Measurements from ENCODE around the gene WIZ.
"Not testable (repeated sequence)": the region's sequence is repeated elsewhere in the genome, so short reads cannot be mapped to it uniquely, and the experiment has no call there.

Gene WIZ

DNA sequence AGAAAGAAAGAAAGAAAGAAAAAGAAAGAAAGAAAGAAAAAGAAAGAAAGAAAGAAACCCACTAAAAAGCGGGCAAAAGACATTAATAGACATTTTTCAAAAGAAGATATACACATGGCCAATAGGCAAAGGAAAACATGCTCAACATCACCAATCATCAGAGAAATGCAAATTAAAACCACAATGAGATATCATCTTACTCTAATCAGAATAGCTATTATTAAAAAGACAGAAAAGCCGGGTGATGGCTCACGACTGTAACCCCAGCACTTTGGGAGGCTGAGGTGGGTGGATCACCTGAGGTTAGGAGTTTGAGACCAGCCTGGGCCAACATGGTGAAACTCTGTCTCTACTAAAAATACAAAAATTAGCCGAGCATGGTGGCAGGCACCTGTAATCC lies 24.1 kb upstream of the WIZ start:
- H3K27ac Mint-ChIP-seq; H3K9me3 Mint-ChIP-seq; H3K27me3 Mint-ChIP-seq; H3K4me3 Mint-ChIP-seq; H3K36me3 Mint-ChIP-seq (ENCODE audit: low read depth): not testable (repeated sequence)
- H3K4me1 Mint-ChIP-seq (ENCODE audit: low read depth), result peaks cover 26% of the 10 kb centered on the region
- DNase-seq, result peak; percentile 18

DNA sequence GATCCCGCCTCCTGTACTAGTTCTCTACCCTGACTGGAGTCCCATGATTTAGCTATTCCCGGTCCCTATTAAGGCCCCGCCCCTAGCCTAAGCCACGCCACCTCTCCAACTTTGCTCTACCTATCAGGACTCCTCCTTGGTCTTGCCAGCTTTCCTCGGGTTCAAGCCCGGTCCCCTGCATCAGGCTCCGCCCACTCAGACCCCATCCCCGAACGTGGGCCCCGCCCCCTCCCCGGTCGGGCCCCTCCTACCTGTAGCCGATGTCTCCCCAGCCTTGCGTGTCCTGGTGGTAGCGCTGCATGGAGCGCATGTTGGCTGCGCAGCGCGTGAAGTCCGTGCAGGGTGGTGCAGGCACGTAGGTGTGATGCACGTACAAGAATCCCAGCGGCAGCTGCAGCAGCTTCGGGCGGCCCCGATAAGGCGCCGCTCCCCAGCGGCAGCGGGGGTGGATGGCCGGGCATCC lies 21.9 kb upstream of the WIZ start:
- H3K4me3 Mint-ChIP-seq, result no peak overlapping the region
- peak; percentile 23 for DNase-seq
- H3K36me3 Mint-ChIP-seq (ENCODE audit: low read depth), result peaks cover 4% of the 10 kb centered on the region
- no peaks in the 10 kb centered on the region for H3K9me3 Mint-ChIP-seq
- H3K27ac Mint-ChIP-seq, result no peak overlapping the region
- H3K4me1 Mint-ChIP-seq (ENCODE audit: low read depth), result peaks cover 46% of the 10 kb centered on the region
- no peaks in the 10 kb centered on the region for H3K27me3 Mint-ChIP-seq

DNA sequence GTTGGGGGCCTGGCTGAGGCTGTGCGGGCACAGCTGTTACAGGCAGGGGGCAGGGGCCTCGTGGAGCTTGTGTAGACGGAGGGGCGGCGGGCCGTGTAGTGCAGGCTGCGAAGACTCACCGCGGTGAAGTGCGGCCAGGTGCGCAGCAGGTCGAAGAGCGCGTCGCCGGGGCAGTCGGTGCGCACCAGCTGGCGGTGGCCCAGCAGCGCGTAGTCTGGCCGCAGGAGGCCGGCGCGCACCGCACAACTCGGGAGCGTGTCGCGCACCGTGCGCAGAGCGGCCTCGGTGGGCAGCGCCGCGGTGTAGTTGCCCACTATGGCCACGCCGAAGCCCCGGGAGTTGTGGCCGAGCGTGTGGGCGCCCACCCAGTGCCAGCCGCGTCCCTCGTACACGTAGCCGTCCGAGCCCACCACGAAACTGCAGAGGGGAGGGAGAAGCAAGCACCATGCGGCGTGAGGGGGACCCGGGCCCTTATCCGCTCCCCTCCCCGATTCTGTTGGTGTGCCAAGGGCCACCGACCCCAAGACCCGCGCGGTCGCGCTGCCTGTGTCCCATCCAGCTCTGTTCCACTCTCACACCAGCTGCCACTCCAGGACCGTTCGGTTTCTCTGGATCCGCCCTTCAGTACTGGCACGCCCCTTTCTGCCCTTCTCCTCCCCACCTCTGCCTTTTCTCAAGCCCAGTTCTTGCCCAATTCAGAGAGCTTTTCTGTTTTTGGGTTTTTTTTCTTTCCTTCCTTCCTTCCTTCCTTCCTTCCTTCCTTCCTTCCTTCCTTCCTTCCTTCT lies 19.9 kb upstream of the WIZ start:
- H3K9me3 Mint-ChIP-seq, result no peaks in the 10 kb centered on the region
- peak overlapping the region; percentile 73 for H3K4me3 Mint-ChIP-seq
- peak; percentile 51 for DNase-seq
- H3K36me3 Mint-ChIP-seq (ENCODE audit: low read depth), result peaks cover 5% of the 10 kb centered on the region
- H3K4me1 Mint-ChIP-seq (ENCODE audit: low read depth), result peaks cover 54% of the 10 kb centered on the region
- peak overlapping the region; percentile 26 for H3K27ac Mint-ChIP-seq
- no peaks in the 10 kb centered on the region for H3K27me3 Mint-ChIP-seq

DNA sequence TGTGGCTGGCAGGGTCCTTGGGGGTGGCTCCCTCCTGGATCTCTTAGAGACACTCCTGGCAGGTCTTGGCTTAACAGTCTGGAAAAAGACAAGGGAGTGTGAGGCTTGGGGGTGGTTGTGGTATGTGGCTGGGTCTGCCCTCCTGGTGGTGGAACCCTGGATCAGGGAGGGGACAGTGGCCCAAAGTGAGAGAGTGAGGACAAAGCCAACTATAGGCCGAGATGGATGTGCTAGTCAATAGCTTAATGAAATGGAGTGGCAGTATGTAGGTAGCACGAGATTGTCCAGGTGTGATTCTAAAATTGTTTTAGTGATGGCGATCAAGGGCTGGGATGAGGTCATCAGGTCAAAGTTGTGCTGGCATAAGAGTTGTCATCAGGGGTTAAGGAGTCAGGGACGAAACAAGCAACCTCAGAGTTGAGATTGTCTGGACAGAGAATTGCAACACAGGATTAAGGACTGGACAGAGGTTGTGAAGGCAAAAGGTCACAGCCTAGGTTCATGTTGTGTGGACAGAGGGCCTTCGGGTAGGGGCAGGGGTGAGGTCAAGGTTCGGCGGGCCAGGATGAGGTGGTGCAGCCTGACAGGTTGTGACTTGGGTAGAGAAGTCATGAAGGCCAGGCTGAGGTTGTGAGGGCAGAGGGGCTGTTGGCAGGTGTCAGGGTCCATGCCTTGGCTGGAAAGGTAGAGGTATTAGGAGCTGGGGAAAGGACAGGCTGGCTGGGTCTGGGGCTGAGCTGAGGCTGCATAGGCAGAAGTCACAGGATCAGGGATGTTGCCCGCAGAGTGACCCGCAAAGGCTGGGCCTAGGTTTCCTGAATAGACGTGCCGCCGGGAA lies 19.1 kb upstream of the WIZ start:
- Mint-ChIP-seq H3K4me3 (peak overlapping the region; percentile 73), H3K4me1 (ENCODE audit: low read depth) (peaks cover 57% of the 10 kb centered on the region), H3K9me3 (no peaks in the 10 kb centered on the region), H3K27ac (peak overlapping the region; percentile 68), H3K36me3 (ENCODE audit: low read depth) (peaks cover 10% of the 10 kb centered on the region), H3K27me3 (no peaks in the 10 kb centered on the region)
- no peak for DNase-seq

DNA sequence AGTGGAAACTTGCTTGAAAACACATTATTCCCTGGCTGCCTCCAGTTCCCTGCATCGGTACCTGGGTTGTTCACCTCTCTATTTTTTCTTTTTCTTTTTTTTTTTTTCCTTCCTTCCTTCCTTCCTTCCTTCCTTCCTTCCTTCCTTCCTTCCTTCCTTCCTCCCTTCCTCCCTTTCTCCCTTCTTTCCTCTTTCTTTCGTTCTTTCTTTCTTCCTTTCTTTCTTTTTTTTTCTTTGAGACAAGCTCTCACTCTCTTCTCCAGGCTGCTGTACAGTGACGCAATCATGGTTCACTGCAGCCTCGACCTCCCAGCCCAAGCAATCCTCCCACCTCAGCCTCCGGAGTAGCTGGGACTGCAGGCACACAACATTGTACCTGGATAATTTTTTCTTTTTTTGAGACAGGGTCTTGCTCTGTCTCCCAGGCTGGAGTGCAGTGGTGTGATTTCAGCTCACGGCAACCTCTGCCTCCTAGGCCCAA lies 18.0 kb upstream of the WIZ start:
- peaks cover 56% of the 10 kb centered on the region for H3K4me1 Mint-ChIP-seq (ENCODE audit: low read depth)
- no peak for DNase-seq

DNA sequence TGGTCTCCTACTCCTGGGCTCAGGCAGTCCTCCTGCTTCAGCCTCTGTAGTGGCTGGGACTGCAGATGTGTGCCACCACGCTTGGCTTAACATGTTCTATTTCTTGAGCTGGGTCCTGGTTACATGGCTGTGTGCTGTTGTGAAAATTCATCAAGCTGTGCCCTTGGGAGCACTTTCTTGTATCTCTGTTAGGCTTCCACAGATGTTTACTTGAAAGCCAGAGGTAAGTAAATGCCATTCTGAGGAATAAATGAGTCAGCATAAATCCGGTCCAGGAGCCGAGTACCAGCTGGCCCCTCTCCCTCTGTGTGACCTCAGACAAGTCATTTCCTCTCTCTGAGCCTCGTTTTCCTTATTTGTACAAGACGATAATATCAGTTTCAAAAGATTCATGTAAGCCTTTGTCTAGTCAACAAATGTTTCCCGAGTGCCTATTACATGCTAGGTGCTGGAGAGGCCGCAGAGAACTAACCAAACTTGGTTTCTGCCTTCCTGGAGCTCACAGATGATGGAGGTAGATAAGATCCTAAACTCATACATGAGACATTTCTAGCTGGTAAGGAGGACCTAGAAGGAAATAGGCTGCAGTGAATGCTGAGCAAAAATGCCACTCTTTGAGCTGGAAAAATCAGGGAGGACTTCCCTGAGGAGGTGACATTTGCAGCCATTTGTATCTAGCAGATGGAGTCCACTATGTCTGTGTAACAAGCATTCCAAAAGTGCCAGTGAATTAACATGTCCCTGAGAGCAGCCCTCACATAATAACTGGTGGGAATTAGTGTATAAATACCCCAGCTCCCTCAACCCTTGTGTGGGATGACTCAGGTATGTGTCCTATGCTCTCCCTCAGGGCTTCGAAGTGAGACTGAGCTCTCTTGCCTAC lies 17.3 kb upstream of the WIZ start:
- peak; percentile 64 for DNase-seq
- H3K4me1 Mint-ChIP-seq (ENCODE audit: low read depth), result peaks cover 59% of the 10 kb centered on the region
- H3K9me3 Mint-ChIP-seq, result no peaks in the 10 kb centered on the region
- H3K36me3 Mint-ChIP-seq (ENCODE audit: low read depth), result peaks cover 25% of the 10 kb centered on the region
- H3K4me3 Mint-ChIP-seq, result peak overlapping the region; percentile 53
- peak overlapping the region; percentile 95 for H3K27ac Mint-ChIP-seq
- no peaks in the 10 kb centered on the region for H3K27me3 Mint-ChIP-seq

More for the DNA sequence above, 18.0 kb upstream of the WIZ start:
- H3K9me3 Mint-ChIP-seq, result no peaks in the 10 kb centered on the region
- H3K4me3 Mint-ChIP-seq, result peak overlapping the region; percentile 18
- H3K27me3 Mint-ChIP-seq, result no peaks in the 10 kb centered on the region
- H3K27ac Mint-ChIP-seq, result peak overlapping the region; percentile 95
- peaks cover 20% of the 10 kb centered on the region for H3K36me3 Mint-ChIP-seq (ENCODE audit: low read depth)

DNA sequence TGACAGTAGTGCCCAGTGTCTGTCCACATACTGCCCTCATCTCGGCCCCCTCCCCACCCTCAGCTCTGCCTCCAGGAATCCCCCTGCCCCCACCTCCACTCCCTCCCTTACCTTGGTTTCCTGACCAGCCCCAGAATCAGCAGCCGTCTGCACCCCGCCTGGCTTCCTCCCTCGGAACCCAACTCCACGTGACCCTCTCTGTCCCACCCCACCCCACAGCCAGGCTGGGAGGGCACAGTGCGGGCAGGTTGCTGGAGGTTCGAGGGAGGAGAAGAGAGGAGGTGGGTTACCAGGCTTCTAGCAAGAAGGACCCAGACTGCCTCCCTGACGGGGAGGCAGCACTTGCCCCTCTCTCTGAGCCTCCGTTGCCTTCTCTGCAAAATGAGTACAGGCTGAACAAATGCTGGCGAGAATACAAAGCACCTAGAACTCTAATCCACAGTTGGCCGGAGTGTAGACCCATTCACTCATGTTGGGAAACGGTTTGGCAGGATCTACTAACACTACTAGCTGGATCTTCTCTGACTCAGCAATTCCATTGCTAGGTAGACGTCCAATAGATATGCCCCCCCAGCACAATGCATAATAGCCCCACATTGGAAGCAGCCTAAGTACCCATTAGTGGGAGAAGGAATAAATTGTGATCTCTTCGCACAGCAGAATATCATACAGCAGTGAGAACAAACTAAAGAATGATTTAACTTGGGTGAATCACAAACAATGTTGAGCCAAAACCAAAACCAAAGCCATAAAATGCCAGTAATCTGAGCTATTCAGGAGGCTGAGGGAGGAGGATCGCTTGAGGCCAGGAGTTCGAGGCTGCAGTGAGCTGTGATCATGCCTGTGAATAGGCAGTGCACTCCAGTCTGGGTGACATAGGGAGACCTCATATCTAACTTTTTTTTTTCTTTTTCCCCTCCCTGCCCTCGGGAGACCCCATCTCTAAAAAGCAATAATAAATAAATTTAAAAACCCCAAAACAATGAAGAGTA lies 14.9 kb upstream of the WIZ start, which contains the start of gene RASAL3:
Gene RASAL3, minus strand, starts transcription at position 151 of the 992 bp plus-strand sequence. CDS start 186 bp downstream, outside the sequence.
- no peaks in the 10 kb centered on the region for H3K27me3 Mint-ChIP-seq
- peak within 1 kb of the TSS; percentile 93 for H3K27ac Mint-ChIP-seq
- no peaks in the 10 kb centered on the region for H3K9me3 Mint-ChIP-seq
- peaks cover 66% of the 10 kb centered on the region for H3K4me1 Mint-ChIP-seq (ENCODE audit: low read depth)
- H3K36me3 Mint-ChIP-seq (ENCODE audit: low read depth), result peaks cover 49% of the 10 kb centered on the region
- peak within 1 kb of the TSS; percentile 93 for H3K4me3 Mint-ChIP-seq
- peak; percentile 77 for DNase-seq

DNA sequence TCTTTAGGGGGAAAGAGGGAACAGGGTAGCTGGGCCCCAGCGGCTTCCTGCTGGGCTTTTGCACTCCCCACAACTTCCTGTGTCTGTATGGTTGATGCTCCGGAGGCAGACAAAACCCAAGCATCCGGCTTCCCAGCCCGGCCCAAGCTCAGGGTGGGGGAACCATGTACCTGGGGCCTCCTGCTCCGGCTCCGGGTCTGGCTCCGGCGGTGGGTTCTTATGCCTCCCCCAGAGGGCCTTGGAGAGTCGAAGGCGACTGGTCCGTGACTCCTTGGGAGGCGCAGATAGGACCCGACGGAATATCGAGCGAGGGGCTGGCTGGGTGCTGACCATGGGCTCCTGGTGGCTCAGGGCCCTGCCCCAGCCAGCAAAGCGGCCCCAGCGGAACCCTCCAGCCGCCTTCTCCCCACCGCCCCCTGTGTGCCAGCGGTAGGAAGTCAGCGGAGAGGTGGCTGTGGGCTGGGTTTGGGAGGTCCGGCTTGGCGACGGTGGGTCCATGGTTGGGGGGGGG lies 14.2 kb upstream of the WIZ start:
- H3K27ac Mint-ChIP-seq, result peak overlapping the region; percentile 93
- H3K27me3 Mint-ChIP-seq, result no peaks in the 10 kb centered on the region
- H3K4me1 Mint-ChIP-seq (ENCODE audit: low read depth), result peaks cover 60% of the 10 kb centered on the region
- peak overlapping the region; percentile 93 for H3K4me3 Mint-ChIP-seq
- peak; percentile 83 for DNase-seq
- H3K9me3 Mint-ChIP-seq, result no peaks in the 10 kb centered on the region
- peaks cover 55% of the 10 kb centered on the region for H3K36me3 Mint-ChIP-seq (ENCODE audit: low read depth)

DNA sequence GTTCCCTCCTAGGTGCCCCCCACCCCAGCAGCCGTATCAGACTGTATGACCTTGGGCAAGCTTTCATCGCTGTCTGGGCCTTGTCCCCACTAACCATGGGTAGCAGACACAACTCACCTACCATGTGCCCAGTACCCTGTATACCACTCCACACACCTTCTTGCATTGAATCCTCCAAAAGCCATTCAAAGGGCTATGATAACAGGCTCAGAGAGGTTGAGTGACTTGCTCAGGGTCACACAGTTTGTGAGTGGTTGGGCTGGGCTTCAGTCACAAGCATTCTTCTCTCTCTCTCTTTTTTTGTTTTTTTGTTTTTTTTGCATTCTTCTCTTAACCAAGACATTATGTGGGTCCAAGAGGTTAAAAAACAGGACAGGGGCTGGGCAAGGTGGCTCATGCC lies 11.9 kb upstream of the WIZ start:
- H3K4me3 Mint-ChIP-seq, result peak overlapping the region; percentile 93
- H3K27me3 Mint-ChIP-seq, result no peaks in the 10 kb centered on the region
- DNase-seq, result no peak
- H3K36me3 Mint-ChIP-seq (ENCODE audit: low read depth), result peaks cover 63% of the 10 kb centered on the region
- no peaks in the 10 kb centered on the region for H3K9me3 Mint-ChIP-seq
- H3K4me1 Mint-ChIP-seq (ENCODE audit: low read depth), result peaks cover 40% of the 10 kb centered on the region
- H3K27ac Mint-ChIP-seq, result peak overlapping the region; percentile 93

DNA sequence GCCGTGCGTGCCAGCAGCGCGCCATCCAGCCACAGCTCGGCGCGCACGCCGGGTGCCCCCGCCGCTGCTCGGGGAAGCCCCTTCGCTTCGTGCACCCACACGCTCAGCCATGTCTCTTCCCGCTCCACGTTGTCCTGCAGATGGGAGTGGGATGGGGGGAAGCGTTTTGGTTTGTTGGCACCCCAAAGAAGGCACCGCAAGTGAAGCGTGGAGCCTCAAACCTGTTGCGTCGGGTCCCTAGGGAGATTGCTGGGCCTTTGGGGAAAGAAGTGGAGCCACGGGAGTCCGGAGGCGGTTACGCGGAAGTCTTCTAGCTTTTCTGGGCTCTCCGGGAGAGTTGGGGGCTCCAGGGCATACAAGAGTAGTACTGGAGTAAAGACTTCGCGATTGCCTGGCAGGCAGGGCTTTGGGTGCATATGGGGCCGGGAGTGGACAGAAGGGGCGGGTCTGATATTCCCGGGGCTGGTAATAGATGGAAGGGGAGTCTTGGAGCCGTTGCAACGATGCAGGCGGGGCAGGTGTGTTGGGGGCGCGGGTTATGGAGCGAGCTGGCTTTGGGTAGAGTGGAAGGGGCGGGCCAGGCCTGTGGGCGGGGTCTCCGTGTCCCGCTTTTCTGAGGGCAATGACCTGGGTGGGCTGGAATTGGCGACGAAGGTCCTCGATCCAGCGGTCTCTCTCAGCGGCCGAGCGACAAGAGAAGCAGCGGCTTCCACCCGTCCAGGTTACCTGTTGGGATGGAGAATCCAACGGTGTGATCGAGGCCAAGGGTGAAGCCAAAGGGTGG lies 8.1 kb upstream of the WIZ start:
- Mint-ChIP-seq H3K27me3 (no peaks in the 10 kb centered on the region), H3K9me3 (no peaks in the 10 kb centered on the region), H3K4me3 (no peak overlapping the region), H3K27ac (no peak overlapping the region), H3K36me3 (ENCODE audit: low read depth) (peaks cover 84% of the 10 kb centered on the region), H3K4me1 (ENCODE audit: low read depth) (peaks cover 31% of the 10 kb centered on the region)
- no peak for DNase-seq

DNA sequence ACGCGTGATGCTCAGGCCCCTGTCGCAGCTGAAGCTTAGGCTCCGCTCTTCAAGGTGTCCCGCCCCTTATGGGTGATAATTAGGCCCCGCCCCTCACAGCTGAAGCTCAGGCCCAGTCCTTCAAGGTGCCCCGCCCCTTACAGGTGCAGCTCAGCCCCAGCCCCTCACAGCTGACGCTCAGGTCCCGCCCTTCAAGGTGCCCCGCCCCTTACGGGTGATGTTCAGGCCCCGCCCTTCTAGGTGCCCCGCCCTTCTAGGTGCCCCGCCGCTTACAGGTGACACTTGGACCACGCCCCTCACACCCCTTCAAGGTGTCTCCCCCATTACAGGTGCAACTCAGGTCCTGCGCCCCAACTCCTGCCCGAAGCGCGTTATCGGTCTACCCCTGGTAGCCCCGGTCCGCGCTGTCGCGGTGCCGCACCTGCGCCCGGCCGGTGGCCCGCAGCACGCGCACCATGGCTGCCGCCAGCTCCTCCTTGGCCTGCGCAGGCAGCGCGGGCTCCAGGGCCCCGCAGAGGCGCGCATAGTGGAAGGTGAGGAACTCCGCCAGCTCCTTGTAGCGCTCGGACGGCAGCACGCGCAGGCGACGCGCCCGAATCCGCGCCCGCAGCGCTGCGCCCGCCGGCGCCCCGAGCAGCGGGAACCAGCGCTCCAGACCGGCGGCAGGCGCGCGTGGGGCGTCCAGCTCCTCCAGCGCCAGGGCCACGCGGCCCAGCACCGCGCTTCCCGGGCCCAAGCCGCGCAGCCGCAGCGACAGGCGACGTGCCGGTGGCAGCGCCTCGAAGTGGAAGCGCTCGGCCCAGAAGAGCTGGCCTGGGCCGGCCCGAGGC lies 7.3 kb upstream of the WIZ start:
- Mint-ChIP-seq H3K27ac (no peak overlapping the region), H3K36me3 (ENCODE audit: low read depth) (peaks cover 84% of the 10 kb centered on the region)
- no peak for DNase-seq

DNA sequence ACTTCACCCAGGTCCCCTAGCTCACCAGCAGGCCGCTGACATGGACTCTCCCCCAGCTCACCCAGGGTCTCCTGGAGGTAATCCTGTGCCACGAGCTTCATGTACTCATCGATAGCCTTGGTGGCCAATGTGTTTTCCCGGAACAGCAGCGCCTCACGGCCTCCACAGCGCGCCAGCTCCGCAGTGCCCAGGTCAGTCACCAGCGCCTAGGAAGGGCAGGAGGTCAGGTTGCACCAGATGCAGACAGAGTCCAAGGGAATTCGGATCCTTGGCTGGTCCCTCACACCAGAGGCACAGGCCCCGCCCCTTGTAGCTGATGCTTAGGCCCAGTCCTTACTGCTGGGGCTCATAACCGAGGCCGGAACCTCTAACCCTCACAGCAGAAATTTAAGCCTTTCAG lies 6.7 kb upstream of the WIZ start:
- H3K4me1 Mint-ChIP-seq (ENCODE audit: low read depth), result peaks cover 17% of the 10 kb centered on the region
- H3K27me3 Mint-ChIP-seq, result no peaks in the 10 kb centered on the region
- H3K9me3 Mint-ChIP-seq, result no peaks in the 10 kb centered on the region
- H3K27ac Mint-ChIP-seq, result peak overlapping the region; percentile 37
- peaks cover 84% of the 10 kb centered on the region for H3K36me3 Mint-ChIP-seq (ENCODE audit: low read depth)
- no peak for DNase-seq
- H3K4me3 Mint-ChIP-seq, result no peak overlapping the region

More for the DNA sequence above, 7.3 kb upstream of the WIZ start:
- Mint-ChIP-seq H3K4me3 (no peak overlapping the region), H3K27me3 (no peaks in the 10 kb centered on the region), H3K9me3 (no peaks in the 10 kb centered on the region), H3K4me1 (ENCODE audit: low read depth) (peaks cover 24% of the 10 kb centered on the region)

Data from activated T-cell treated with anti-CD3 and anti-CD28 coated beads, Interleukin-2, amount 50 U/mL, for 24 hours (primary cell).